IPS-20b (cell line): ENCODE data around the gene EHD2.
"Not testable (repeated sequence)": the region's sequence is repeated elsewhere in the genome, so short reads cannot be mapped to it uniquely, and the experiment has no call there.

Experiments
- H3K27ac ChIP-seq: one replicate; pipeline ENCODE4 v1.5.1; 2013; ENCODE audit warnings: low read length
- H3K27me3 ChIP-seq: 2 replicates; pipeline ENCODE4 v1.6.1; 2013; ENCODE audit warnings: mild to moderate bottlenecking, low read length, inconsistent platforms; ENCODE audit not compliant: insufficient read depth
- H3K36me3 ChIP-seq: 2 replicates; pipeline ENCODE4 v1.6.1; 2013; ENCODE audit warnings: low read depth, mild to moderate bottlenecking, inconsistent platforms, low read length, moderate library complexity; ENCODE audit not compliant: insufficient read depth
- H3K4me1 ChIP-seq: 2 replicates; pipeline ENCODE4 v1.6.1; 2013; ENCODE audit warnings: mild to moderate bottlenecking, control low read depth, inconsistent platforms, low read length, moderate library complexity; ENCODE audit not compliant: insufficient read depth
- H3K4me3 ChIP-seq: 2 replicates; pipeline ENCODE4 v1.5.1; 2013; ENCODE audit warnings: mild to moderate bottlenecking, low read length, inconsistent platforms
- H3K9ac ChIP-seq: 2 replicates; pipeline ENCODE4 v1.6.1; 2013; ENCODE audit warnings: low read depth, mild to moderate bottlenecking, inconsistent platforms, low read length, moderate library complexity
- H3K9me3 ChIP-seq: 2 replicates; pipeline ENCODE4 v1.6.1; 2013; ENCODE audit warnings: mild to moderate bottlenecking, low read depth, low read length, inconsistent platforms; ENCODE audit not compliant: insufficient read depth

The EHD2 gene

GRCh38 chr19:47720669-47721422, 7.6 kb downstream of the EHD2 start:
- H3K27me3 ChIP-seq: no peaks in the 10 kb centered on the region
- no peaks in the 10 kb centered on the region for H3K36me3 ChIP-seq
- H3K4me3 ChIP-seq: no peak overlapping the region
- no peak overlapping the region for H3K27ac ChIP-seq
- H3K9ac ChIP-seq: no peak overlapping the region
- H3K4me1 ChIP-seq: no peaks in the 10 kb centered on the region
- no peaks in the 10 kb centered on the region for H3K9me3 ChIP-seq

GRCh38 chr19:47723581-47723940, 10.3 kb downstream of the EHD2 start:
- Histone ChIP-seq H3K36me3 (no peaks in the 10 kb centered on the region), H3K27me3 (no peaks in the 10 kb centered on the region)

GRCh38 chr19:47725759-47726401, 12.7 kb downstream of the EHD2 start:
- Histone ChIP-seq H3K27ac (no peak overlapping the region), H3K4me1 (peaks cover 6% of the 10 kb centered on the region; the same call in 1 of the 2 replicates)

More at GRCh38 chr19:47723581-47723940, 10.3 kb downstream of the EHD2 start:
- Histone ChIP-seq H3K9me3 (no peaks in the 10 kb centered on the region), H3K4me1 (no peaks in the 10 kb centered on the region), H3K9ac (no peak overlapping the region), H3K27ac (no peak overlapping the region), H3K4me3 (no peak overlapping the region)

GRCh38 chr19:47726467-47726866, 13.2 kb downstream of the EHD2 start:
- Histone ChIP-seq H3K9ac (no peak overlapping the region), H3K4me1 (peaks cover 6% of the 10 kb centered on the region; the same call in 1 of the 2 replicates)

More at GRCh38 chr19:47725759-47726401, 12.7 kb downstream of the EHD2 start:
- Histone ChIP-seq H3K4me3 (no peak overlapping the region), H3K9ac (no peak overlapping the region), H3K27me3 (no peaks in the 10 kb centered on the region), H3K9me3 (no peaks in the 10 kb centered on the region), H3K36me3 (no peaks in the 10 kb centered on the region)

GRCh38 chr19:47728295-47728694, 15.1 kb downstream of the EHD2 start:
- not testable (repeated sequence) for H3K27me3 ChIP-seq, H3K4me1 ChIP-seq, H3K4me3 ChIP-seq, H3K36me3 ChIP-seq, H3K27ac ChIP-seq, H3K9me3 ChIP-seq, H3K9ac ChIP-seq

More at GRCh38 chr19:47726467-47726866, 13.2 kb downstream of the EHD2 start:
- H3K4me3 ChIP-seq: no peak overlapping the region
- H3K27me3 ChIP-seq: no peaks in the 10 kb centered on the region
- H3K9me3 ChIP-seq: no peaks in the 10 kb centered on the region
- H3K36me3 ChIP-seq: no peaks in the 10 kb centered on the region
- H3K27ac ChIP-seq: no peak overlapping the region

GRCh38 chr19:47729468-47729798, 16.2 kb downstream of the EHD2 start:
- no peak overlapping the region for H3K27ac ChIP-seq

GRCh38 chr19:47729799-47730520, 16.7 kb downstream of the EHD2 start:
- H3K36me3 ChIP-seq: no peaks in the 10 kb centered on the region
- peaks cover 6% of the 10 kb centered on the region; the same call in 1 of the 2 replicates for H3K4me1 ChIP-seq
- H3K27ac ChIP-seq: no peak overlapping the region
- peak overlapping the region; percentile 64; the same call in 1 of the 2 replicates for H3K9ac ChIP-seq
- peak overlapping the region; percentile 77 for H3K4me3 ChIP-seq
- no peaks in the 10 kb centered on the region for H3K27me3 ChIP-seq
- no peaks in the 10 kb centered on the region for H3K9me3 ChIP-seq

More at GRCh38 chr19:47729468-47729798, 16.2 kb downstream of the EHD2 start:
- Histone ChIP-seq H3K27me3 (no peaks in the 10 kb centered on the region), H3K9me3 (no peaks in the 10 kb centered on the region), H3K36me3 (no peaks in the 10 kb centered on the region), H3K4me3 (peak overlapping the region; percentile 77), H3K9ac (peak overlapping the region; percentile 64; the same call in 1 of the 2 replicates), H3K4me1 (peaks cover 6% of the 10 kb centered on the region; the same call in 1 of the 2 replicates)

- no peaks in the 10 kb centered on the region for H3K36me3 ChIP-seq
- H3K4me3 ChIP-seq: peak overlapping the region; percentile 77; the same call in 1 of the 2 replicates
- H3K27me3 ChIP-seq: no peaks in the 10 kb centered on the region
- no peaks in the 10 kb centered on the region for H3K9me3 ChIP-seq
- peaks cover 6% of the 10 kb centered on the region; the same call in 1 of the 2 replicates for H3K4me1 ChIP-seq
- H3K9ac ChIP-seq: no peak overlapping the region
- no peak overlapping the region for H3K27ac ChIP-seq
These were observed 17.3 kb downstream of the EHD2 start for GRCh38 chr19:47730521-47730889.

GRCh38 chr19:47730910-47731309, 17.7 kb downstream of the EHD2 start:
- H3K36me3 ChIP-seq: no peaks in the 10 kb centered on the region
- no peaks in the 10 kb centered on the region for H3K9me3 ChIP-seq
- H3K9ac ChIP-seq: no peak overlapping the region
- H3K27ac ChIP-seq: no peak overlapping the region
- H3K4me1 ChIP-seq: peaks cover 6% of the 10 kb centered on the region; the same call in 1 of the 2 replicates
- no peaks in the 10 kb centered on the region for H3K27me3 ChIP-seq
- no peak overlapping the region for H3K4me3 ChIP-seq

- Histone ChIP-seq H3K9ac (no peak overlapping the region), H3K4me1 (no peaks in the 10 kb centered on the region), H3K9me3 (no peaks in the 10 kb centered on the region; the same call in 1 of the 2 replicates), H3K36me3 (no peaks in the 10 kb centered on the region), H3K4me3 (no peak overlapping the region), H3K27me3 (no peaks in the 10 kb centered on the region), H3K27ac (no peak overlapping the region)
These were observed 21.9 kb downstream of the EHD2 start for GRCh38 chr19:47735131-47735530.

- no peaks in the 10 kb centered on the region for H3K27me3 ChIP-seq
- no peaks in the 10 kb centered on the region; the same call in 1 of the 2 replicates for H3K9me3 ChIP-seq
- no peak overlapping the region for H3K9ac ChIP-seq
- H3K4me1 ChIP-seq: no peaks in the 10 kb centered on the region
- H3K36me3 ChIP-seq: no peaks in the 10 kb centered on the region
- no peak overlapping the region for H3K4me3 ChIP-seq
- H3K27ac ChIP-seq: no peak overlapping the region
These were observed 27.8 kb downstream of the EHD2 start for GRCh38 chr19:47740866-47741519.
